Activated T-cell treated with anti-CD3 and anti-CD28 coated beads for 1 hour (primary cell): Measurements from ENCODE around the gene NAP1L4.

Source experiments
- DNase-seq: peaks from one replicate; pipeline ENCODE4 v3.0.0-alpha.2; 2020; ENCODE audit warnings: low read depth

The NAP1L4 gene, protein sequence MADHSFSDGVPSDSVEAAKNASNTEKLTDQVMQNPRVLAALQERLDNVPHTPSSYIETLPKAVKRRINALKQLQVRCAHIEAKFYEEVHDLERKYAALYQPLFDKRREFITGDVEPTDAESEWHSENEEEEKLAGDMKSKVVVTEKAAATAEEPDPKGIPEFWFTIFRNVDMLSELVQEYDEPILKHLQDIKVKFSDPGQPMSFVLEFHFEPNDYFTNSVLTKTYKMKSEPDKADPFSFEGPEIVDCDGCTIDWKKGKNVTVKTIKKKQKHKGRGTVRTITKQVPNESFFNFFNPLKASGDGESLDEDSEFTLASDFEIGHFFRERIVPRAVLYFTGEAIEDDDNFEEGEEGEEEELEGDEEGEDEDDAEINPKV

DNA sequence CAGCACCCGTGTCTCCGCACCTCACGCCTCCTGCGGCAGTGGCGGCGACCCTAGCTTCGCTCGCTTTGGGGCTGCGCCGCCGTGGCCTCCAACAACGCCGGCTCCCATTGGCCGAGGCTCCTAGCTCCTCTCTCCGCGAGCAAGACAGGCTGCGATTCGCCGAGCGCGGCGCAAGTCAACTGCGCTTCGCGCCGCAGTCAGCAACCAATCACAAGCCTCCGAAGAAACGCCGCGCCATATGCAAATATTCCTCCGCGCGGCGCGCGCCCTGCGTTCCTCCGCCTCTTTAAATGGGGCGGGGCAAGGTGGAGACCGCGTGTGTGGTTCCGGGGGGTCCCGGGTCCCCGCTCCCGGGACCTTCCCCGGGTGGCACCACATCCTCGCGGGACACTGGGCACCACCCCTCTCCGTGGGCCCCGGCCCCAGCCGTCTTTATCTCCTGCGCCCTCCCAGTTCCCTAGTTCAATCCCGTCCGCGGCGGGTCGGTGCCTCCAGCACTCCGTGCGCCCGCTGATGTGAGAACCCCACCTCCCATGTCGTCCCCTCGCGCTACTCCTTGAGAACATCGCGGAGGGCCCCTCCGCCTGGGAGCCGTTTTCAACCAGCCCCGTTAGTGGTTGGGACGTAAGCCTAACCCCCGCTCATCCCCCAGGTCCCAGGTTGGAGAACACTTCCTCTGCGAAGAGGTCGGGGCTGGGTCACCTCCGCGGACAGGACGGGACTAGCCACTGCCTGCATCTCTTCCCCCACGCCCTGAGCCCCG, at the start of gene NAP1L4:
Gene NAP1L4 (minus strand): TSS at position 96 of the 763 bp plus-strand sequence. CDS start 13,109 bp downstream, outside the sequence.
- DNase-seq, result peak; percentile 91

DNA sequence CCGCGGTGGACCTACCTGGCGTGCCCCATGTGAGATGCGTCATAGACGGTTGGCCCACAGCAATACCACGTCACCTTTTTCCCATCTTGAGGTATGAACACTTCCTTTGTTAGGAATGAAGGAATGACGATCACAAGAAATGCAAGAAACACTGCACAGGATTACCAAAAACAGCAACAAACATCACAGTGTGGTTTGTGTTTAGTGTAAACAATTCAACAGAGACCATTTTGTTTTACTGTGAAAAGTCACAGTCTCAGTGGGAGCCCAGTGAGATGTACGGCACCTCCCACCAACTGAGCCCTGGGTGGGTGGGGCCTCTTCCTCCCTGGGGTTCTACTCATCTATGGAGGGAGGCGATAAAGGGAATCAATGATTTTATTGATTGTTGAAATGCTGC, 48.8 kb upstream of the NAP1L4 start:
- no peak for DNase-seq

DNA sequence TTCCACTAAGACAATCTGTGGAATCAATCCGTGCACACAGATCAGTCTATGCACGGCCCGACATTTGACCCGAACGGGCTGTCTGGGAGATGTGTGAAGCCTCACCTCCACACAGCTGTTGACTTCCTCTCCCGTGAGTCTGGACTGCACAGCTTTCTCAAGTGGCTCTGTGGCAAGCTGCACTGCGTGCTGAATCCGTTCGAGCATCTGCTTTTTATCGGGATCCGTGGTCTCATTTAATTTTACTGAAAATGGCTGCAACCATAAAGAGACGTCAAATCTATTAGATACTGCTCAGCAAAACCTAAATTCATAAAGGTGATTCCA, 45.8 kb upstream of the NAP1L4 start:
- no peak for DNase-seq

DNA sequence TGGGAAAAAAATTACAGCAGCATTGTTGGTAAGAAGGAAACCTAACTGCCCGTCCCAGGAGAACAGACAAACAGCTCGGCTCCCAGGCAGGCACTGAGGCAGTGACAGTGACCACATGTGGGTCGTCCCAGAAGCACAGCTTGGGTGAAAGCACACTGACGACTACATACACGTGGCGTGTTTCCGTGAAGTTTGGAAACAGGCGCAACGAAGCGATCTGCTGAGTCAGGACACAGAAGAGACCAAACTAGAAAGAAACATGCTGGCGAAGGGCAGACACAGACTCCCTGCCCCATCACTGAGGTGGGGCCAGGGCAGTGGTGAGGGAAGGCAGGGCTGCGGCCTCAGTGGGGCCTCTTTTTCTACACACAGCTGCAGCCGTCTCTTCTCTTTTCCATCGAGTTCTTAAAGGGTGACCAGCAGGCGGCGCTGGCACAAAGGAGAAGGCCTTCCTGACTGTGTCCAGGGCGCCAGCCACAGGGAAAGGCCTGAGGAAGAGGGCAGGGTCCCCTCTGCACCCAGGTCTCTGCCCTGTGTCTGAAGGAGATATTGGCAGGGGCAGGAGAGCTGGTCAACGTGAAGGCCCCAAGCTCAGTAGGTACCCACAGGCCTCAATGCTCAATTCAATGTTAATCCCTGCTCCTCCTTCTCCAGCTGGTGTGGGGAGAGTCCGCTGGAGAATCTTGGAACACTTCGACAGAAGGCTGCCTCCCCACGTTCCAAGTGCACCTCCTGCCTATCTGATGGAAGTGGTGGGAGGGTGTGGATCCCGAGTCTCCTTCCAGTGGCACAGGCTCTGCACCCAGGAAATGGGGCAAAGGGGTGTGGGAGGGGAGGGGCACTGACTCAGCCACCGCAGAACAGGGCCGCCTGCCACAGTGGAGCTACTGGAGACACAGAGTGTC, 45.2 kb upstream of the NAP1L4 start:
- no peak for DNase-seq

DNA sequence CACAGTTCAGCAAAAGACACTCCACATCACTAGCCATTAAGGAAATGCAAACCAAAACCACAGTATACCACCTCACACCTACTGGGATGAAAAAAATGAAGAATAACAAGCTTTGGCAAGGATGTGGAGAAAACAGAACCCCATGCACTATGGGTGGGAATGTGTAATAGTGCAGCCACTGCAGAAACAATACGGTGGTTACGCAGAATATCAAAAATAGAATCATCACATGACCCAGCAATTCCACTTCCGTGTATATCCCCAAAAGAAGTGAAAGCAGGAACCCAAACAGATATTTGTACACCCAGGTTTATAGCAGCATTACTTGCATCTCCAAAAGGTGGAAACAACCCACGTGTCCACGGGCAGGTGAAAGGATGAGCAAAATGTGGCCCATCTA, 44.3 kb upstream of the NAP1L4 start:
- DNase-seq, result no peak

DNA sequence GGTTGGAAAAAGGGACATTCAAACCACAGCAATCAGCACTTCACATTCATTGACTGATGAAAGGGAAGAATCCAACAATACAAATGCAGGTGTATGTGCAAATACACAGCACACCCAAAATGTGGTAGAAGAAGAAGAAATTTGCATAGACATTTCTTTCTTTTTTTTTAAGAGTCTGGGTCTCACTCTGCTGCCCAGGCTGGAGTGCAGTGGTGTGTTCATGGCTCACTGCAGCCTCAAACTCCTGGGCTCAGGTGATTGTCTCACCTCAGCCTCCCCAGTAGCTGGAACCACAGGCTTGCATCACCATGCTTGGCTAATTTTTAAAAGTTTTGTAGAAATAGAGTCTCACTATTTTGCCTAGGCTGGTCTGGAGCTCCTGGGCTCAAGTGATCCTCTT, 43.2 kb upstream of the NAP1L4 start:
- DNase-seq, result no peak

DNA sequence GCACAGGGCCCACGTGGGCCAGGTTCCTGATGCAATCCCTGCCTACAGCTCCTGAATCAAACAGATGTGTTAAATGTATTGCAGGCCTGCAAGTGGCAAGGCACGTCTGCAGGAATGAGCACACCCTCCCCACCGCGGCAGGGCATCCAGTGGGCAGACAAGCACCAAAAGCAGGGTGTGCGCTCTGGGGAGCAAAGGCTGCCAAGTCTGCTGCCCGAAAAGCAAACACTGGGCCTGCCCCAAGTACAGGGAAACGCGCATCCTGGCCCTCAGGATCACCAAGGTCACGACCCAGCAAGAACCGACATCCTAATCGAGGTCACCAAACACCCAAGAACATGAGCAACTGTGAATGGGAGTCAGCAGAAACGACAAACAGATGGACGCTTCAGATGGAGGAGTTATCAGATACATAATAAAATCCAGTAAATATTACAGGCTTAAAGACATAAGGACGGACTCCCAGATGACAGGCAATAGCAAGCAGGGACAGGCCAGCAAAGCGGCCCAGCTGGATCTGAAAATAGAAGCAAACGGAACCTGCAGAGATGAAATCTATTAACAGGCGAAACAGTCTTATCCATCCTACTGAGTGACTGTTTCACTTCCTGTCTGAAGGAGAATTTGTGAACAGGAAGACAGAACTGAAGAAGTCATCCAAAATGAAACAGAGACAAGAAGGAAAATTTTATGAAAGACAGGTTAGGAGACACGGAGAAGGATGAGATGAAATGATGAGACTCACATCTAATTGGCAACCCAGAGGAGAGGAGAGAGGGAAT, 38.4 kb upstream of the NAP1L4 start:
- no peak for DNase-seq

DNA sequence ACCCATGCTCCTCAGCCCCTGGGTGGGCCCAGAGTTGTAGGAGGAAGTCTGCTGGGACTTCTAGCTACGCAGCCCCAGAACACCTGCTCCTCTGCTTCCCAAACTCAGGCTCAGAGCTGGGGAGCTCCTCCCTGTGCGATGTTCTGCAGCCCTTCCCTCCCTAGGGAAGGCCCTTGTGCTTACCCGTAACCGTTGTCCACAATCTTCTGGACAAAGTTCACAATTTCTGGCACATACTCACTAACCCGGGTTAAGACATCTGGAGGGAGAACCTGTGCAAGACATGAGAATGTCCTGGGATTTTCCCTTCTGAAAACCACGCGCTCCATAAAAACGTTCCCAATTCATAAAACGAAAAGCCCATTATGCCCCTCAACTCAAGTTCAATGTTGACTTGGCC, 36.7 kb upstream of the NAP1L4 start:
- no peak for DNase-seq

DNA sequence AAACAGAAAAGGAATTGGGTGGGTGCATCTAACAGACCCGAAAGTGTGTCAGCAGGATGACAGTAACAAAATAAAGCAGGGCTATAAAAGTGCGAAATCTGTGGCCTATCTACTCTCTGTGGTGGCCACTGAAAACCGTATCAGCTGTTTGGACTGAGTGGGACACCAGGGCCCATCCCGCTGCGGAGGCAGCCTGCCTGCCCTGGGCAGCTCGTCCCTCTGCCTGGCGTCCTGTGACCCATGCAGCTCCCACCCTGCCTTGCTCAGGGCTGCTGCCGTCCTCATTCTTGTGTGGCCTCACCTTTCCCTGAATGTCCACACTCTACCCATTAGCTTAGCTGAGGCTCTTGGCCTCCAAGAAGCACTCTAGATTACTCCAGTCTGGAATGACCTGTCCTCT, 34.7 kb upstream of the NAP1L4 start:
- DNase-seq, result no peak

DNA sequence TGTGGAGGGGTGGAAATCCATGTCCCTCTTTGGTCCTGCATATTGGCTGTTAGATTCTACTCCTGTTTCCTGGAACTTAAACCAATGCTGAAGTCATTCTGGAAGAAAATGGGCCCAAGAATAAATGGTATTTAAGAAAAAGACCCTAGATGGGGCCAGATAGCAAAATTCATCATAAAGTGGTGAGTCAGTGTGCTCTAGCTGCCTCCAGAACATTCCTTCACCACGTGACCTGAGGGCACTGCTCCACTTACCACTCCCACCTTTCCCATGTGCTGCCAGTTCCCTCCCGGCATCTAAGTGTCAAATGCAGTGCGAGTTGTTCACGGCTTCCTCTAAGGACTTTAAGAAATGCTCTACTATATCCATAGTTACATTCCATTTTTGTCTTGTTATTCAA, 30.9 kb upstream of the NAP1L4 start:
- no peak for DNase-seq

DNA sequence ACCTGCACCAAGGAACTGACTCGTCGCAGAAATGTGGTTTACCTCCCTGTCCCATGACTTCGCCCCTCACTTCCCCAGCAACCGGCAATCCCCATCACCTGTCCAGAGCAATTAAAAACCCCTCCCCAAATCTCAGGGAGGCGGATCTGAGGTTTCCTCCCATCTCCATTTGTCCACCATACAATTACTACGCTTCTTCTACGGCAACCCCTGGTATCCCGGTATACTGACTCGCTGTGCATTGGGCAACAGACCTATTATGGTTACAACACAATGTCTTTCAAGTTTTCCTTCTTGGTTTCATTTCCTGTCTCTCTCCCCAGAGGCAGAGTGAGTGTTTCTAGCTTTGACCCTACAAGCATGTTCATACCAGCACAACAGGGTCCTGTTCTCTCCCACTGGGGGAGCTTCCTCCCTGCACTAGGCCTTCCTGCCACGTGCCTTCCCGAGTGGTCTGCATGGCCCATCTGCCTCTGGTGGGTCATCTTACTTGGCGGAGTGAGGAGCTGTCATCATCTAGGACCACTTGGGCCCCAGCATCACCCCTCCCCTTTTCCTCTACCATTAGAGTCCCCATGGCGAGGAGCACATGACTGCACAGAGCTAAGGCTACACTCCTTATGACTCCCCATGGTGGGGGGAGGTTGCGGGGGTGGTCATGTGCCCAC, 30.3 kb upstream of the NAP1L4 start:
- no peak for DNase-seq

DNA sequence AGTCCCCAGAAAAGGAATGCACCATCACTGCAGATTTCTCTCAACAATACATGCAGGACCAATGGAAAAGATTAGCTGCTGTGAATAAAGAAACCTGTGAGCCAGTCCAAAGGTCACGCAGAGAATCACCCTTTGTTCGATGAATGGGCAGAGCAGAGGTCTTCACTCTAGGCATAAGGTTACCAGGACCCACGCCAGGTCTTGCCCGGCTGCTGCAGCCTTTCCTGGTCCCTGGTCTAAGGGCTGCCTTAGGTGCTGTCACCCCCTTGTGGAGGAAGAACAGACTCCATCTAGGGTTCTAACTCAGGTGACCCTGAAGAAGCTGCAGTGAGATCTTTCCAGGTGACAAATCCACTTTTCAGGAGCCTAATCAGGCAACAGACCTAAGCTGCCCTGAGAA, 29.0 kb upstream of the NAP1L4 start:
- peak; percentile 22 for DNase-seq

DNA sequence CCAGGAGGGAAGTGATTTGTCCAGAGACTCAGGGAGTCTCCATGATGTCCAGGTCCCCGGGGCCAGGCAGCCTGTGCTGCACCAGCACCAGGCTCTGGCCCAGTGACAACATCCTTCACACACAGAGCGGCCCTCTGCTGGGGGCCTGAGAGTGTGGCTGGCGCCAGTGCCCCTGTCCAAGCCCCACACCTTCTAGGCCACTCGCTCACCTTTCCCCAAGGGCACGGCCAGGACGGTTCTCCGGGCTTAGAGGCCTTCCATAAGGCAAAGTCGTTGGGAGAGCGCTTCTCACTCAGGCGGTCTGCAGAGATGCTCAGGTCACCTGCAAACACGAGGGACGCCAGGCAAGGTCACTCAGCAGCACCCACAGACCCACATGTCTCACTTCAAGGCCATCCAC, 27.9 kb upstream of the NAP1L4 start:
- no peak for DNase-seq

DNA sequence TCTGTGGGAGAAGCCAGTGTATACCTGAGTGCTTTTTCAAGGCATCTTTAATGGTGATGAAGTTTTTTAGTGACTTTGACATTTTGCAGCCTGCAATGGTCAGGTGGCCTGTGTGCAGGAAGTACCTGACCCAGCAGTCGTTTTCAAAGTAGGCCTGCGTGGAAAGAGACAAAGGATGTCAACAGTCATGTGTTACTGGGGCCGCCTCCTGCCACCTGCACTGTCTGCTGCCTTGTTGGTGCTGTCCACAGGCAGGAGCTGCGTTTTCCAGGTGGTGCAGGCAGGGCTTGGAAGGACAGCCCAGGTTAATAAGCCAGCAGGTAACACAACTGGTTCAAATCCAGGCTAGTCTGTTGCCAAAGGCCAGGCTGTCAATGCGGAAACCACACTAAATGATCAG, 26.5 kb upstream of the NAP1L4 start:
- no peak for DNase-seq

DNA sequence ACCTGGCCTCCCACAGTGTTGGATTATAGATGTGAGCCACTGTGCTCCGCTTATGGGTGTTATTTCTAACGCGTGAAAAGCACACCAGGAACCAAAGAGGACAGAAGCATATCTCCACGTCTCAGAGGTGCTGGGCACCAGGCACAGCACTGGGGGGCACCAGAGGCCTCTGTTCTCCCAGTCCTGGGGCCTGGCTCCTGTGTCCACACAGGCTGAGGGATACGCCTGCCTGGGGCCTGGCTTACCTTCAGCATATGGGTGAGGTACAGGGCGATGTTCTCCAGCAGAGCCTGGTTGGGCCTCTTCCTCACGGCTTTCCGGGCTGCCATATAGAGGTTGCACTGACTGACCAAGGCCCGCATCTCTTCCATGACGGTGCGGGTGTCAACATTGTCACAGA, 24.7 kb upstream of the NAP1L4 start:
- DNase-seq, result no peak

DNA sequence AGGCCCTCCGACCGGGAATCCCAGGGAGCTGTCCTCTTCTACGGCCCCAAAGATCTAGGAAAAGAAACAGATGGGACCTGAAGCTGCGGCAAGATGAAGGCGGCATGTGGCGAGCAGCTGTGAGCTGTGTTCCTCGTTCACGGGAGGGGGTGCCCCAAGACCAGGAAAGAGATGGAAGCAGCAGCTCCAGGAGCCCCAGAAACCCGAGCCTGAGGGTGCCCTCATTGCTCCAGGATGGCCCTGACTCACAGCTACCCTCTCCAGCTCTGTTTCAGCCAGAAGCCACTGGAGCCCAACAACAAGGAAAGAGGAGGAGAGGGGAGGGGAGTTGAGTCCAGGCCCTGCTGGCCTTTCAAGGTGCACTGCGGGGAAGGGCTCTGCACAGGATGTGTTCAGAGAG, 23.7 kb upstream of the NAP1L4 start:
- DNase-seq, result no peak

DNA sequence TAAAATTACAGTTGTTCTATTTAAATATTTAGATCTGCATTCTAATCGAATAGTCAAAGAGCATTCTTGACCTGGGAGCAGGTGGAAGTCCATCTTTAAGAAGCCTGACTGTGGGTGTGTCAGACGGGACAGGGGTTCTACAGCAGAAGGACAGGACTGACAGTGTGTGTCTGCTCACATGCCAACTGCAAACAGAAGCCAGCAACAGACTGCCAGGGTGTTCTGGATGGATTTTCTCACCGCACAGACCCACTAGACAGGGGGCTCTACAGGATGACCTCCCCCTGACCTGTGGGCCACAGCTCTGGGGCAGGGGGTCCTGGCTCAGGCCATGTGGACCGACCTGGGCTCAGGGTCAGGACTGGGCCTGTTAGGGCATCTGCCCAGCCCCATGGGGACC, 22.8 kb upstream of the NAP1L4 start:
- no peak for DNase-seq

DNA sequence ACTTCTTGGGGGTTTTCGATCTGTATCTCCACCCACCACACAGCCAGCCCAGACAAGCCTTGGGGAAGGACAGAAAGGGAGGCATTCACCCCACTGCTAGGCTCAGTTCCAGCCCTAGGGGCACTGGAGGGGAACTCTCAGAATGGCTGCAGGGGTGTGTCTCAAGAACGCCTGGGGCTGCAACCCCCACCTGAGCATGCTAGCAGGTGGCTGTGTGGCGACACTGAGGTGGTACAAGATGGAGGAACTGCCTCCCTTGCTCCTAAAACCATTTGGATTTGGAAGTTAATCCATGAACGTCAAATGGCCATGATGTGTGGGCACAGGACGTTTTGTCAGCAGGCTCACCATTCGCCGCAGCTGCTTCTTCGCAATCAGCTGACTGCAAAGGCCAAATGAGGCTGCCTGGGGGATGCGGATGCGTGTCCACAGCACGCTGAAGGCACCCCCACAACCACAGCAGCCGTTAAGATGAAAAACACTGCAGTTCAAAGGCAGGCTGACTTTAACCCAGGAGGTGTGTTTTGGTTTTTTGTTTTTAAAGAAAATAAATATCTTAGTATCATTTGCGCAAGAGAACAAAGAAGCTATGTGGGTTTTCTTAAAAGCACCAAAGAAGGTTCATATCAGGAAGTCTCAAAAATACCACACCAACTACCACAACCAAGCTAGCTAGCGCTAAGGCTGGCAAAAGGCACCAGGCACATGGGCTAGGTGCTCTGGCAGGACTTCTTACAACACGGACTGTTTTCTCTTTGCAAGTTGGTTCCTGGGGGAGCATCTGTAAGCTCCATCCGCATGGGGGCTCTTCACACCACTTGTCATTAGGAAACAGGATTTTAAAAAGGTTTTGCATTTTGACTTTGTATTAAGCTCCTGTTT, 22.2 kb upstream of the NAP1L4 start:
- peak; percentile 54 for DNase-seq

DNA sequence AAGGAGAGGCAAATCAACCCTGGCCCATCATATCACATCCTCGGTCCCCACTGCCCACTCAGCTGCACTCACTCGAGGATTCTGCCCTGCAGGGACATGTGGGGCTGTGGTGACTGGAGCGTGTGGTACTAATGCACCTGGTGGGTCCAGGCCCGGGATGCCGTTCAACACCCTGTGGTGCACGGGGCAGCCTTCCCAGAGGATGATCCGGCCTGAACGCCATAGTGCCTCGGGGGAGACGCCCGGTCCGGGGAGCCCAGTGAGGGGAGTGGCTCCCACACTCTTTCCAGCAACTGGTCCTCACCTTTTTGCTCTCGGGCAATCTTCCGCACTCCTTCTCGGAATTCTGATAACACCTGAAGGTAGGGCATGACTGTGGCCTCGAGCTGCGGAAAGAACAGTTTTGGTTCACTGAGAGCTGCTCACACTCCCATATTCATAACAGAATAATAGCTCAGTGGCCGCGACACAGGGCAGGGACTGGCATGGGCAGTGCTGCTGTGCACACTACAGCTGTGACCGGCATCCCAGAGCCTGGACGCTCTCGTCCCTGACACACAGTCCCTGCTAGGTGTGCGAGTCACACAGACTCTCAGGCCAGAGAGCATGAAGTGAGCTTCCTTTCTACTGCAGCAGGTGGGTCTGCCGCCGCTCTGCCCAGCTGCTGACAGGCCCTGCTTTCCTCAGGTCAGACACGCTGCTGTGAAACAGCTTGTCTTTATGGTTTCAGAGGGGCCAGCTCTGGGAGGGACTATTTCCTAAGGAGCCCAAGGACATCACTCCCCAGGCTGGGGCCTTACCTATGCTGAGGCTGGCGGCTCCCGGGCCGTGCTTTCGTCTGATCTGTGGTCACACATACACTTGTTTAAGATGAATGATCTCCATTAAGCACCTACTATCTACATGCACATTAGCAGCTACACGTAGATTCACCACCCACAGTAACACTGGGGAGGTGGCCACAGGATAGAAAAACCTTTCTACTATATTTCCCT, 20.1 kb upstream of the NAP1L4 start:
- no peak for DNase-seq
